ENCODE measurements around the gene C1QTNF9. TPM values are rescaled to one million over a fixed set of nuclear protein-coding genes. Genes with fewer than 3 reads are reported as not detected.

C1QTNF9 gene
- total and polyA plus RNA-seq, 4 donors = 0.10 to 0.25 (median 0.19) TPM; not detected in 1

Other genes starting within 250 kb of the C1QTNF9 start
- gene SPATA13, start 148.9 kb upstream of the C1QTNF9 start, total RNA-seq = 10 to 100 TPM; 16.7 to 57.6 TPM
- gene SPATA13, start 148.9 kb upstream of the C1QTNF9 start, polyA plus RNA-seq = 10 to 100 TPM in 1 of 2 donors, 1 to 10 TPM in 1; 10.0 to 24.1 TPM
- gene PARP4, start 203.2 kb downstream of the C1QTNF9 start, total RNA-seq = 10 to 100 TPM; 22.2 to 29.3 TPM
- 10 to 100 TPM; 10.7 to 13.2 TPM for gene PARP4, start 203.2 kb downstream of the C1QTNF9 start, polyA plus RNA-seq

Data from liver (tissue), 4 donors.